ENCODE data around the gene PTGDS. TPM values are rescaled to one million over a fixed set of nuclear protein-coding genes. Genes with fewer than 3 reads are reported as not detected.

The PTGDS gene
- total RNA-seq, 1 experiment from 2014 or later = 3.6 TPM

- Histone ChIP-seq H4K20me1 (ENCODE audit: control insufficient read depth, insufficient read depth, insufficient read length) (no peaks in the 10 kb centered on the region), H2BK12ac (ENCODE audit: insufficient read length, low read depth, low read length) (no peak overlapping the region), H2AFZ (ENCODE audit: low read length) (no peak overlapping the region), H2BK15ac (ENCODE audit: low read depth, low read length) (no peak overlapping the region), H4K91ac (ENCODE audit: insufficient read length, low read depth, low read length) (no peak overlapping the region), H3K23ac (ENCODE audit: insufficient read length, low read depth, low read length) (no peak overlapping the region), H2BK20ac (ENCODE audit: low read depth, low read length, poor library complexity, severe bottlenecking) (no peak overlapping the region), H4K8ac (replicated peaks; ENCODE audit: insufficient read length, low read depth, low read length) (no peak overlapping the region), H3K79me1 (ENCODE audit: insufficient read depth, low read depth, low read length, poor library complexity, severe bottlenecking) (no peaks in the 10 kb centered on the region), H2BK5ac (ENCODE audit: insufficient read length, low read length) (no peak overlapping the region), H3K27ac (ENCODE audit: insufficient read length, low read depth, low read length) (no peak overlapping the region), H3T11ph (ENCODE audit: low read length) (no peak overlapping the region), H3K9ac (ENCODE audit: extremely low read depth, insufficient read length, low read length) (no peak overlapping the region), H3K18ac (ENCODE audit: insufficient read length, low read depth, low read length) (no peak overlapping the region), H3K56ac (ENCODE audit: insufficient read length, low read depth, low read length) (no peak overlapping the region), H3K4me1 (ENCODE audit: insufficient read depth, low read length) (peaks cover 2% of the 10 kb centered on the region; the same call in 1 of the 2 replicates), H4K5ac (ENCODE audit: insufficient read length, low read depth, low read length) (no peak overlapping the region), H3K27me3 (ENCODE audit: insufficient read depth, low read length) (no peaks in the 10 kb centered on the region), H3K9me3 (ENCODE audit: control insufficient read depth, low read depth, low read length) (no peaks in the 10 kb centered on the region), H3K4me2 (ENCODE audit: insufficient read depth, insufficient read length, low read length) (no peak overlapping the region), H3K4ac (ENCODE audit: low read depth, low read length) (no peak overlapping the region), H3K79me2 (ENCODE audit: insufficient read depth, low read length) (no peaks in the 10 kb centered on the region), H3K23me2 (ENCODE audit: insufficient read length, low read depth, low read length, poor library complexity, severe bottlenecking) (no peaks in the 10 kb centered on the region), H3K14ac (ENCODE audit: insufficient read depth, low read length) (no peak overlapping the region), H2BK120ac (ENCODE audit: low read depth, low read length, poor library complexity, severe bottlenecking) (no peak overlapping the region), H2AK5ac (ENCODE audit: insufficient read length, low read length) (no peak overlapping the region)
- Mint-ChIP-seq H3K9me3 (no peaks in the 10 kb centered on the region), H3K4me3 (peak overlapping the region in 1 of 2 experiments; percentile 50; a peak in 1 of 5 replicates), H3K27ac (no peak overlapping the region), H3K4me1 (peaks cover 7 to 12% of the 10 kb centered on the region in 2 experiments), H3K27me3 (ENCODE audit: low read depth) (peaks cover 16% of the 10 kb centered on the region), H3K36me3 (ENCODE audit: insufficient read depth in 1 of 3, low read depth in 3 of 3) (no peaks in the 10 kb centered on the region)
- WGBS (ENCODE audit: extremely low coverage, insufficient read length, low lambda C conversion rate) = no CpG with 5 or more reads among the region's 26 CpGs
- TF ChIP-seq, protein P1, sequence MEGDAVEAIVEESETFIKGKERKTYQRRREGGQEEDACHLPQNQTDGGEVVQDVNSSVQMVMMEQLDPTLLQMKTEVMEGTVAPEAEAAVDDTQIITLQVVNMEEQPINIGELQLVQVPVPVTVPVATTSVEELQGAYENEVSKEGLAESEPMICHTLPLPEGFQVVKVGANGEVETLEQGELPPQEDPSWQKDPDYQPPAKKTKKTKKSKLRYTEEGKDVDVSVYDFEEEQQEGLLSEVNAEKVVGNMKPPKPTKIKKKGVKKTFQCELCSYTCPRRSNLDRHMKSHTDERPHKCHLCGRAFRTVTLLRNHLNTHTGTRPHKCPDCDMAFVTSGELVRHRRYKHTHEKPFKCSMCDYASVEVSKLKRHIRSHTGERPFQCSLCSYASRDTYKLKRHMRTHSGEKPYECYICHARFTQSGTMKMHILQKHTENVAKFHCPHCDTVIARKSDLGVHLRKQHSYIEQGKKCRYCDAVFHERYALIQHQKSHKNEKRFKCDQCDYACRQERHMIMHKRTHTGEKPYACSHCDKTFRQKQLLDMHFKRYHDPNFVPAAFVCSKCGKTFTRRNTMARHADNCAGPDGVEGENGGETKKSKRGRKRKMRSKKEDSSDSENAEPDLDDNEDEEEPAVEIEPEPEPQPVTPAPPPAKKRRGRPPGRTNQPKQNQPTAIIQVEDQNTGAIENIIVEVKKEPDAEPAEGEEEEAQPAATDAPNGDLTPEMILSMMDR (conservative IDR thresholded peaks at IDR 0.05) = no peak
- DNase-seq = no peak
These were observed 12.4 kb upstream of the PTGDS start for GRCh38 chr9:136964833-136965422.
